HG03103 (cell line): ENCODE data around the gene SGMS1.
"Not testable (repeated sequence)": the region's sequence is repeated elsewhere in the genome, so short reads cannot be mapped to it uniquely, and the experiment has no call there.

Source experiments
- ATAC-seq: cut with Tn5 transposase; IDR thresholded peaks from one replicate; pipeline ENCODE4 v1.9.1; 2021; ENCODE audit warnings: low read depth; ENCODE audit not compliant: unreplicated experiment

Gene SGMS1

DNA sequence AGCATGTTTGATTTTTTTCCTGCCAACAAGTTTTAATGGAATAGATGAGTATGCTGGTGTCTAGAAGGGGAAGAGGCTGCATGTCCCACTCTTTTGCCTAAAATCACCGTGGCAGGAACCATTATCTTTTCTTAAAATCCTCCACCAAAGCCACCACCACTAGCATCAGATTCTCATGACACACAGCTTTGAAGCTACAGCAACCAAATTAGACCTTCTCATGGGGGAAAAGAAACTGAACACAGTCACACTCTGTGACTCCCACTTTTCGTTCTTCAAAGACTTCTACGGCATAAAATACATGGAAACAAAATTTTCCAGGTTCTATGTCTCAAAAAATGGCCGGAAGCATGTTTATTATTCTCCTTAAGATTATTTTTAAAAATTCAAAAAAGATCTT is 81.8 kb downstream of the SGMS1 start:
- ATAC-seq, result no peak

DNA sequence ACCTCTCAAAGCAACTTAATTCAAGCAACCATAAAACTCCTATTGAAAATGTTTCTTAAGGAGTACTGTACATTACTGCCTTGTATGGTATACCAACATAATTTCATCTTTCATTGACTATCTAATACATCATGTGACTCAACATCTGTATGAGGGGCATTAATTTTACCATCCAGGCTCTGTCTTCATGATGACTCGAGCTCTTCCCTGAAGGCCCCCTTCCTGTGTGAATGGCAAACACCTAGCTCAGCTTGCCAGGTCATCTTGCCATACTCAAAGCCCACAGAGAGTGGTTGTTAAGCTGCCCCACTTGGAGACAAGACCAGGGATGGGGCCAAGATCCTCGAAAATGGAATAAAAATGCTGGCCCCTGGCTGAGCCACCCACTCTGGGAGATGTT is 82.4 kb downstream of the SGMS1 start:
- ATAC-seq, result no peak

DNA sequence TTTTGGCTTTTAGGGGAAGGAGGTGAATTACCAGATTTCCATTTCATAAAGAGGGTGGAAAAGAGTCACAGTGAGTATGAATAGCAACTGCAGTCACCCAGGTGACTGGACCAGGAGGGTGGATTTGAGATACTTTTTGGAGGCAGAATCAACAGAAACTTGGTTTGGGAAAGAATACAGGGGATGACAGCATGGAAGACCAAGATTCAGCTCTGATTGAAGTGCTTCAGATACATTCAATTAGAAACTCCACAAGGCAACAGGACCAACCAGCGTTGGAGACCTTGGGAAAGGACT is 83.0 kb downstream of the SGMS1 start:
- ATAC-seq, result peak; percentile 6

DNA sequence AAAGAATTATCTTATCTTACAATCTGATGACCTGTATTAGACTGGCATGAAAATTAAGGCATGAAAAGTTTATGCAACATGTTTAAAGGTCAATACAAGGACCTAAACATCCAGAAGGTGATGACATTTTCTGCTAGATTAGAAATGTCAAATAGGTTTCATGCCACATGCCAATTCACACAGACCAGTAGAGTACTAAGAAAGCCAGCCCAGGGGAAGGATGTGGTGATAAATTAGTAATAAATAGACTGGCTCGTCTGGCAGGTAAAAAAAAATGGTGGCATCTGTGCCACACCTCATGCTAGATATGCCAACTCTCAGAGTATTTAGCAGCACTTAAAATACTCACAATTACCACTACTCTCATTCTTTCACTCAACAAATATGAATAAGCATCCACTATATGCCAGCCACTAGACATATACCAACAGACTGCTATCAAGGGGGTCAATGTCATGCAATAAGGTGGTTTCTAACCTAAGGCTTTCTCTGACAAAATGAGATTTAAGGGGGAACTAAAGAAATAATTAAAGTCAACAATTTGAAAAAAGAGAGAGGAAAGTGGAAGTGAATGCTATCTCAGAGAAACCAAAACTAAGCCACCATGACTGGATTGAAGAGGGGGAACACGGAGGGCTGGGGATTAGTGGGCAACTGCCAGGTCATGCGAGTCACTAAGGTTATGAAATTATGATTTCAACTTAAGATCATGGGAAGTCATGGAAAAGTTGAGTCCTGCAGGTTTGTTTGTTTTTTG is 83.5 kb downstream of the SGMS1 start:
- peak; percentile 36 for ATAC-seq

DNA sequence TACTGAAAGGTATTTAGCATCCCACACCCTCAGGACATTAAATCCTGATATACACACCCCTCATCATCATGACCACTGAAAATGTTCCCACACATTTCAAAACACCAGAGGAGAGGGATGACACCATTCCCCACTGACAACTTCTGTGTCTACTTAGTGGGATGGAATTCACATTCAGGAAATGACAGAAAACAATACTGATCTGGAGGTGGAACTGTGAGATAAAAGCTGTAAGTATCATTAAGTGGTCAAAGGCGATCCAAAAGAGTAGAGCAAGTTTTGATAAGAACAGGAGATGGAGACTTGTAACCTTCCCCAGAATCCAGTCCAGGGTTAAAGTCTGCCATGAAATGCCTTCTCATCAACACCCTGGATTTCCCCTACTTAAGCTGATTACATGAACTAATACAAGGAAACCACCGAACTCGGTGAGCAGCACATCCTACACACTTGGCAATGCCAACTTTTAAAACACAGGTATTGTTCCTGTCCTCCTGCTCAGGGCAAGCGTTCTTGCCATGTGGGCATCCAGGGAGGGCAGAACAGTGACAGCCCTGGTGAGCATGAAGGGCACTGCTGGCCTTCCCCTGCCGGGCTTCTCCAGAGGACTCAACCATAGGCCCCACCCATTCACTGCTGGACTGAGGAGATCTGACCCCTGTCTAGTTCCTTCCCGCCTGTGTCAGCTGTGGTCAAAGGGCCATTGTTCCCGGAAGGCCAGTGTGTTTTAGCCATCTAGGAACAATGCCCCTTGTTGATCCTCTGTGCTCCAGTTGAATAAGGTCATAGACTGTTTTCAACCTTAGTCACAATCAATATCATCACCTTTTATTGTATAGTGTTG is 85.0 kb downstream of the SGMS1 start:
- ATAC-seq, result no peak

DNA sequence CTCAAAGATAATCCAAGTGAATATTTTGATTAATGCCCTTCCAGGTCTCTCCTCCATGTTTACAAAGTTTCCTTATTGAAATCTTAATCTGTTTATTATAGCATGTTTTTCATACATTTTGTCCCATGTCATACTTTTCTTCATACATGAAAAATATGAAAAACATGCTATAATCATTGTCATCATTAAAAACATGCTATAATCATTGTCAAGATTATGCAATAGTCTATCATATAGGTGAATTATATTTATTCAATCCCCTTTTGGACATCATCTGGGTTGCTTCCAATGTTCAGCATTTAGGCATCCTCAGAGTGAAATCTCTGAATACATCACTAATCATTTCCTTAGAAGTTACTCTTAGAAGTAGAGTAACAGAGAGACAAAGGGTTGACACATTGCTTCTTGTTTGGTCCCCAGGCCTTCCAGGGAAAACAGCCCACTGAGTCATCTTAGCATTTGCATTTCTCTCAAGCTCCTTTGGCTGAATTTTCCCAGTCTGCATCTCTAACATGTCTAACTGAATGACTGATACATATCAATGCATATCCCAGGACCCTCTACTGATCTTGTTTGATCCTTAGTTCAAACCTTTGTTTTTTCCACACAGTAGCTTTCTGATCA is 87.0 kb downstream of the SGMS1 start:
- no peak for ATAC-seq

DNA sequence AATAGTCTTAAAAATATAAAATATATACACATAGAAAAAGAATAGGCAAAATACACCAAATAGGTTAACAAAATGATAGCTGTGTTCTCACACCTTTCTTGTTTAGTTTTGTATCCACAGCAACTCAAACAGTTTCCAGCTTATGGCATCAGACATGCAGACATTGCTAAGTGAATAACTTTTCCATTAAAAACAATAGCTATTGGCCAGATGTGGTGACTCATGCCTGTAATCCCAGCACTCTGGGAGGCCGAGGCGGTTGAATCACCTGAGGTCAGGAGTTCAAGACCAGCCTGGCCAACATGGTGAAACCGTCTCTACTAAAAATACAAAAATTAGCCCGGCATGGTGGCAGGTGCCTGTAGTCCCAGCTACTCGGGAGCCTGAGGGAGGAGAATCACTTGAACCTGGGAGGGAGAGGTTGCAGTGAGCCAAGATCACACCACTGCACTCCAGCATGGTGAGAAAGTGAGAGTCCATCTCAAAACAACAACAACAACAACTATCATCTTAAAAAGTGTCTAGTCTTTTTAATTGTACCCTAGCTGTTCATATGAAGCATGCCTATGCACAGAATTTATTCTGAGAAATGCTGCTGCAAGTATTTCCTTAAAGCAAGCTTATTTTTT is 88.9 kb downstream of the SGMS1 start:
- not testable (repeated sequence) for ATAC-seq

DNA sequence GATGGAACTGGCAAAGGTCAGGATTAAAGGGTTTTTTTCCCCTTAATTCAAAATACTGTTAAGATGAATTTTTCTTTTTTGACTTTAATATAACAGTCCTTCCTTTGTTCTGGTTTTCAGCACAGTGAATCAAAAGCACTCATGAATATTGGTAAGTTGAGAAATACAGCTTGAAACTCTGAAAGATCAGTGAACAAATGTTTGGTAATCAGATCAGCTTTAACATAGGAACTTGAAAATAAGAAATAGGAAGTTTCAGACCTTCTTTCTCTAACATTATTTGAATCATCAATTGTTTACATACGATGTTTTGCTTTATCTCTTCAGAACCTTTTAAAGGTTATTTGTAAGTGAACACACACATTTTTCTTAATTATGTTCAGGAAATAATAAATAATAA is 90.5 kb downstream of the SGMS1 start:
- no peak for ATAC-seq

DNA sequence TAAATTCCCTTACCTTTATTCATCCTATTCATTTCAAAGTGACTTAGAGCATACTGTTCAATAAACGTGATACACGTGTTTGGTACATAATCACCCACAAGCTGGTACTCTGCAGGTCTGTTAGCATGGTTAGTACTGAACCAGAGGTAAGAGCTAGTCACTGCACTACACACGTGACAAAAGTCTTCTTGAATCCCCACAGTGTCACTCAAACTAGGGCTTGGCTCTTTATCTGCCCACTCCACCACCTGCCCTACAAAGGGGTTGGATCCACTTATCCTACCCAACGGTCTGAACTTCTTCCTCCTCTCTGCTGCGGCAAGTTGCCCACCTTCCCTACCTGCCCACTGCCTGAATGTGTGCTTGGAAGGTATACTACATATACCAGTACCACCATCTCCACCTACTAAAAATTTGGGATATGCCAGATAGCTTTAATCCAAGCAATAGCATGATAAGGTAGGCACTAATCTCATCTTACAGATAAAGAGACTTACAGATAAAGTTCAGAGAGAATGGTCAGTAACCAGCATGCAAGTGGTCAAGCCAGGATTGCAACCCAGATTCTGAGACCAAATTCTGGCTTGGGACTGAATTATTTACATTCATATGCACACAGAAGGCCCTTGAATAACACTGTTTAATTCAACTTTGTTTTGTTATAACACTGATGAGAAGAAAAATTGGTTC is 92.2 kb downstream of the SGMS1 start:
- ATAC-seq, result no peak

DNA sequence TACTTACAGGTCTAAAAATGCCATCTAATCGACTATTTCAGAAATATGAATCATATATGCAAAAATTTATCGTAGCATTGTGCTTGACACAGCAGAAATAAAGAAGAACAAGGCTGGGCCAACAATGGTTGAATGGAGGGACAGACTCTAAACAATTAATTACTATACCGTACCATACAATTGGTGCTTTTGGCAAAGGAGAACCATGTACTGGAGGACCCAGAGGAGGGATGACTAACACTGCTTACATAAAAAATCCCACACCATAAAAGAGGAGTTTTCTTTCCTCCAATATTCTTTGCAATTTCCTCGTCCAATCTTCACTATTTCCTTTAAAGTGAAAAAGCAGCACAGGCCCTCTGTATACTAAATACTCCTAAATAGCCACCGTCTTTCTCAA is 94.1 kb downstream of the SGMS1 start:
- ATAC-seq, result no peak

DNA sequence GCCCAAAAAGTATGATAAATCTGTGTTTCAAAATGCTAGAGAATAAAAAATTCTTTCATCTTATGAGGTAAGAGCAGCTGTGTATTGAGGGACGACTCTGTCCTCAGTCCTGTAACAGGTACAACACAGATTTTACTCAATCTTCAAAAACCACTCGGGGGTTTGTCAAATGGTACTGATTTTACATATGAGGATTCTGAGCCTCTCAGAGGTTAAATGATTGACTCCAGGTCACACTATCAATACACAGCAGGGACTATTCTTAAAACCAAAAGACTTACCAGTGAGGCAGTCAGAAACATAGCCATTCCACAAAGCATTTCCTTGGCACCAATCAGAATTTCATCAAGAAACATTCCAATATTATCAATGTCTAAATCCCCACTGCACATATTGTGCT is 95.5 kb downstream of the SGMS1 start:
- ATAC-seq, result no peak

DNA sequence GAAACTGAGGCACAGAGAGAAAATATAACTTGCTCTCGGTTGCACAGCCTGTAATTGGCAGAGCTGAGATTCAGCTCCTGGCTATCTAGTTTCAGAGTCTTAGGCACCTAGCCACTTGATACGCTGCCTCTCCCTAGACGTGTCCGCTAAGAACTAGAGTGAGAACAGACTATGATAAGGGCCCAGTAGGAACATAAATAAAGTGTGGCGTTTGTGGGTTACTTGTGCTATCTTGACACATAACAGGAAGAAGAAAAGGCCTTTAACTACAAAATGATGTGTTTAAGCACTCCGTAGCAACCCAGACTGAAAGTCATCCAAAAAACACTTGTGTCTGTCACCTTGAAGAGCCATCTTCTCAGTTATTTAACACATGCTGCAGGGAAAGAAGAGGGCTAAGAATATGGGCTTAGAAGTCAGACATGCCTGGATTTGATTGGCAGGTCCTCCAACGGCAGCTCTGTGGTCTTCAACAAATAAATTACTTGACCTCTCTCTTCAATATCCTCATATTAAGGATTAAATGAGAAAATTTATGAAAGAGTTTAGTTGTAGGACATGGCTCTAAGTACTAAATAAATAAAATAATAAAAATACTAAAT is 96.2 kb downstream of the SGMS1 start:
- ATAC-seq, result no peak

DNA sequence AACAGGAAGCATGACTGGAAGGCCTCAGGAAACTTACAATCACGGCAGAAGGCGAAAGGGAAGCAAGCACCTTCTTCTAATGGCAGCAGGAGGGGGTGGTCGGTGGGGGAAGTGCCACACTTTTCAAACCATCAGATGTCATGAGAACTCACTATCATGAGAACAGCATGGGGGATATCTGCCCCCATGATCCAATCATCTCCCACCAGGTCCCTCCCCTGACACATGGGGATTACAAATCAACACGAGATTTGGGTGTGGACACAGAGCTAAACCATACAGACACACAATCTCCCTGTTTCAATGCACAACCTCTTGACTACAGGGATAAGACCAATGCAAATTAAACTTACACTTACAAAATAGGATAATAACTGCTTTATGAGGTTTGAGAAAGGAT is 97.6 kb downstream of the SGMS1 start:
- ATAC-seq, result no peak

DNA sequence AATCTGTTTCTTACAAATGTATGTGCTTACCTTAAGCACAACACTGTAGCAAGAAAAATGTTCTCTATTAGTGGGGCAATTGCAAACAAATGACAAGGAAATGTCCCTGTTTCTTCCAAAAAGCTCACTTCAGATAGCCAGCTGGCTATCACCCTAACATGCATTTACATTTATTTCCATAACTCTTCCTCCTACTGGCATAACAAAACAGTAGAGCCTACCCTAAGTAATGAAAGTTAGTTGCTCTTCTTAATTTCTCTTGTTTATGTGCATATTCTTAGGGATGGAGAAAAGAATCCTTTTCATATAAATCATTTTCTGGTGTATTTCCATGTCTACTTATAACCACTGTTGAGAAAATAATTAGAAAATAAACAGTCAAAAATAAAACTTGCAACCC is 100.4 kb downstream of the SGMS1 start:
- no peak for ATAC-seq

DNA sequence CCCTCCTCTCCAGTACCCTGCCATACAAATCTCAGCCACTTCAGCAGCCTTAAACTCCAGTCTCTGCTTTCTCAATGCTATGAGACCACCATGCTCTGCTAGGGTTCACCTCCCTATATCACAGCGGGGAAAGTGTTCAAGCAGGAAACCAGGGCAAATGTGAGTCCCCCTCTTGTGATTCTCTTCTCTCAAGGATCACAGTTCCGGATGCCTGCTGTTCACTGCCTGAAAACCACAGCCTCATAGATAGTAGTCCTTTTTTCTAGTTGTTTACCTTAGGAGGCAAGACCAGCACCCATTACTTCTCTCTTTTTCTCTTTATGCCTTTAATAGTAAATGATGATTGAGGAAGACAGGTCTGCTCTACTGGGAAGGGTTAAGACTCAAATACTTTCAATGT is 100.8 kb downstream of the SGMS1 start:
- no peak for ATAC-seq

DNA sequence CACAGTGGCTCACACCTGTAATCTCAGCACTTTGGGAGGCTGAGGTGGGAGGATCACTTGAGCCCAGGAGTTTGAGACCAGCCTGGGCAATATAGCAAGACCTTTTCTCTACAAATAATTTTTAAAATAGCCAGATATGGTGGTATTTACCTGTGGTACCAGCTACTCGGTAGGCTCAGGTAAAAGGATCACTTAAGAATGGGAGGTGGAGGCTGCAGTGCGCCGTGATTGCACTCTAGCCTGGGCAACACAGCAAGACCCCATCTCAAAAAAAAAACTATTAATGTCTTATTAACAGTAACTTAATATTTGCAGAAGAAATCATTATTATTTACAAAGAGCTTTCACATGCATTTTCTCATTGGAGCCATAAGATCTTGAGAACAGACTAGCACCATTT is 103.6 kb downstream of the SGMS1 start:
- no peak for ATAC-seq

DNA sequence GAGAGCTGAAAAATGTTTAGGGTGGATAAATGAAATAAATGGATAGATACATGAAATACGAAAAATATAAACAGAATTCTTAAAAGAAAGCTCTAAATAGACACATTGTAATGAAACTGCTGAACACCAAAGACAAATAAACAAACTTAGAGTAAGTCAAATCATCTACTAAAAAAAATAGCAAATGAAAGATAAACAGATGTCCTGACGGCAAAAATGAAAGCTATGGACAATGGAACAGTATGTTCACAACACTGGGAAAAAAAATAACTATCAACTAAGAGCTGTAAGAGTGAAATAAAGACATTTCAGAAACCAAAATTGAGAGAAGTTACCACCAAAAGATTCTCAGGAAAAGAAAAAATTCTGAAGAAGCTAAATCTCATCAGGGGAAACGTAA is 106.1 kb downstream of the SGMS1 start:
- ATAC-seq, result no peak

DNA sequence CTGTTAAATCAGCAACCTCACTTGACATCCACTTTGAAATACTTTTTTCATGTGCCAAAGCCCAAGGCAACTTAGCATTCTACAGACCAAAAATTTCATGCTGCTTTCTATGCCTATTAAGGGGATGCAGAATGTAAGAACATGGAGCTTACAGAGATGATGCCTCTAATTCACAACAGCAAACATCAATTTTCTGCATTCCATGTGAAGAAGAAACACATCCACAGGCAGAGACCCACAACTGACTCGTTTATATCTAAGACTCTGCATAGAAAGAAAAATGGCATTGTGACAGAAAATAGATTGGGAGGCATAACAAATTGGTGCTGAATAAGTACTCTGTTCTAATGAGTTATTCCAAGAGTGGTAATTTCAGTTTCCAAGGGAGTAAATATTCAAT is 107.6 kb downstream of the SGMS1 start:
- no peak for ATAC-seq

DNA sequence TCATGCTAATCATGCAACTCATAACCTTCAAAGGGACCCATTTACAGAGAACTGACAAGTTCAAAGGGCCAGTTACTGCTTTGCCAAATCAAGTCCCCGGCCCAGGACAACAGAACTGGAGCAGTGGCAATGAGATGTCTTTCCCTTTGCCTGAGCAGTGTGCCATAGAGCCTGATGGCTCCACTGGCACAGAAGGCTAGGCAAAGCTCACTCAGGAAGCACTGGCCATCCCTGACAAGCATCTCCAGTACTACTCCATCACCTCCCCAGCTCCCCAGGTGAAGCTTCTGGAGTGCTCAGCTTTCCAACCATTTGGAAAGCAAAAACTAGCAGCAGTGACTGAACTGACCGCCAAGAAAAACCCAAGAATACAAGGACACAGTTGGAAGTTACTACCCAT is 108.3 kb downstream of the SGMS1 start:
- no peak for ATAC-seq

DNA sequence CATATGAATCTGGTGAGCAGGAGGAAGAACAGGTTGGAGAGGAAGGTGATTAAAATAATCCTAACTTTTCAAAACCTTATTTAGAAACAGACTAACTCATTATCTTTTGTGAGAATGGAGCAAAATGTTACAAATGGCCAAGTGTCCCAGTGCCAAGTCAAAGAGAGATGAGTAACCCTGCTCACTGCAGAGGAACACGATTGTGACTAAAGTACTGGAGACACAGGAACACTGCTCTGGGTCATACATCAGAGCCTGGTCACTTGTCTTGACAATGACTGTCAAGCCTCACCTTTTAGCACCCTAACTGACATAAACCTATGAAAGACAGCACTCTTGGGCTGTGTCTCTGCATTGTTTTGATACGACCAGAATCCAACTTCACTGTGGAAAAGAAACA is 108.8 kb downstream of the SGMS1 start:
- no peak for ATAC-seq
